HPDE6-E6E7 (cell line): Measurements from ENCODE around the gene LRRC32.
A peak's percentile ranks its signal among the peaks of the same experiment; 100 is the strongest.

Experiments used
- DNase-seq: peaks from one replicate; pipeline ENCODE4 v3.0.0; 2011; ENCODE audit warnings: missing footprints; ENCODE audit errors: extremely low spot score

Gene LRRC32

DNA sequence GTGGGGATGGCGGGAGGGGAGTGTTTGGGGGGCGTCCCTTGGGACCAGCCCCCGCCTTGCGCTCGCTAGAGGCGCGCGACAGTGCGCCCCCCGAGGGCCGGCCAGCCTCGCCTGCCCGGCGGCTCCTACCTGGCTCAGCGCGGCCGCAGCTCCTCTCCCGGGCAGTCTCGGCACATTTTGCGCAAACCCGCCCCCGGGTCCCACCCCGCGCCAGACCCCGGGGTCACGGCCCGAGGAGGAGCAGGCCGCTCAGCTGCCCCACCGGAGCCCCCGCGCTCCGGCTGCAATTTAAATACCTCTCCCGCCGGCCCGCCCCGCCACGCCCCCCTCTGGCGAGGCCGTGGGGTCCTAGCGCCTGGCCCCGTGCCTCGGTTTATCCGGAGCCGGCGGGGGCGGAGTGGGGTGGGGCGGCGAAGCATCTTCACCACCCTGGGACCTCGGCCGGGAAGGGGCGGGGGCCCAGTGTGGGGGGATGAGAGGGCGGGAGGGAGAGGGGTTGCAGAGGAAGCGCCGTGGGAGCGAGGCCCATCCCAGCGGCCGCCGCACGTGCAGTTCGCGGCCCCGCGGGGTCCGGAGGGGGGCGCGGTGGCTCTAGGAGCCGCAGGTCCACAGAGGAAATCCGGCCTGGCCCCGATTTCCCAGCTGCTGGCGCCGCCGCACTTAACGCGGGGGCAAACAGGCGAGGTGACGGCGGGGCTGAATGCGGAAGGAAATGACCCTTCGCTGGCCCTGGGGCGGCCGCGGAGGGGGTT lies at the start of gene LRRC32:
Gene LRRC32, minus strand, starts transcription at position 263 of the 752 bp plus-strand sequence. CDS start 4,793 bp downstream, outside the sequence.
- no peak for DNase-seq

GRCh38 chr11:76719686-76720085 lies 49.1 kb upstream of the LRRC32 start:
- DNase-seq: no peak

DNA sequence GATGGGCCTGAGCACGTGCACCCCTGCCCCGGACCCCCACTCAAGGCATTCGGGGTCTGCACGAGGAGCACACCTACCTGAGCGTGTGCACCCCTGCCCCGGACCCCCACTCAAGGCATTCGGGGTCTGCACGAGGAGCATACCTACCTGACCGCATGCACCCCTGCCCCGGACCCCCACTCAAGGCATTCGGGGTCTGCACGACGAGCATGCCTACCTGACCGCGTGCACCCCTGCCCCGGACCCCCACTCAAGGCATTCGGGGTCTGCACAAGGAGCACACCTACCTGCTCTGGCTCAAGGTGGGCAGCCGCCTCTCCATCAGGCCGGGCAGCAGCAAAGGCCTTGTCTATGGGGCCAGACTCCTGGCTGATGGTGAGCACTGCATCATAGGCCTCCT lies 48.7 kb upstream of the LRRC32 start:
- no peak for DNase-seq

DNA sequence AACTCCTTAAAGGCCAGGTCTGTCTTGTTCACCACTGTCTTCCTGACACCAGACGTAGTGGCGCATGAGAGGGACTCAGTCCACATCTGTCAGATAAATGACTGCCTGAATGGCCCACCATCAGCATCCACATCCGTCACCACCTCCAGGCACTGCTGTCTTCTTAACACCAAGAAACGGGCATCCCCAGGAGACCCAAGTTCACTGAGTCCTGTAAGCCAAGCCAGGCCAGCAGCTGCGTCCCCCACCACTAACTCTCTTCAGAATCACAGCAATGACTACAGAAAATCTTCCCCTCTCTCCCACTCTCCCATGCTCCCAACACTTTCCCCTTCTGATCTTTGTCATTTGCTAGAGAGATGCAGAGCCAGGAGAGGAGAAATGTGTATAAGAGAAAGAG lies 47.3 kb upstream of the LRRC32 start:
- DNase-seq: no peak

DNA sequence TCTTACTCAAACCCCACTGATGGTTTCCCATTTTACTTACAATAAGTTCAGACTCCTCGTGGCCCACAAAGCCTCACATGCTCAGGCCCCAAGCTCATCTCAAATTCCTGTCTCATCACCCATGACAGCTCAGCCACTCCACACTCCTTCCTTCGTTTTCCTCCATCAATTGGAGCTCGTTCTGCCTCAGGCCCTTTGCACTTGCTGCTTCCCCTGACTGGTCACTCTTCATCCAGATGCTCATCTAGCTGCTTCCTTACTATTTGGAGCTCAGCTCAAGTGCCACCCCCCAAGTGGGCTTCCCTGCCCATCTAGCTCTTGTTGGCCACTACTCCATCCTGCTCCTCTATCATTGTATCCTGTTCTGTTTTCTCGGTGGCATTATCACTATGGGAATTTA lies 46.8 kb upstream of the LRRC32 start:
- no peak for DNase-seq

DNA sequence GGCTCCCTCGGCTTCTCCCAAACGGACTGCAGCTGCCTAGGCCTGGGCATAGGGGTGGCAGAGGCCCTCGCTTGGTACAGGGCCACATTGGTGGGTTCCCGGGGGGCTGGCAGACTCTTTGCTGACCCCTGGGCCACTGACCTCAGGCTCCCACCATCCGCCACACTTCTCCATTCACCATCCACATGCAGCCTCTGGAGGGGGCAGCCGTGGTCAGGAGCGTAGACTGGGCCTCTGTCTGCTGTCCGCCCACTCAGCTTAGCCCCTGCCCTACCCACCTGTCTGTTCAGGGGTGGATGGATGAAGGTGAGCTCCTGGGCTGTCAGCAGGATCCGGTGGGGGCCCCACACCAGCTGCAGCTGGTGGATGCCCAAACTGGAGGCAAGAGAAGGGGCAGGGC lies 45.7 kb upstream of the LRRC32 start:
- DNase-seq: no peak

DNA sequence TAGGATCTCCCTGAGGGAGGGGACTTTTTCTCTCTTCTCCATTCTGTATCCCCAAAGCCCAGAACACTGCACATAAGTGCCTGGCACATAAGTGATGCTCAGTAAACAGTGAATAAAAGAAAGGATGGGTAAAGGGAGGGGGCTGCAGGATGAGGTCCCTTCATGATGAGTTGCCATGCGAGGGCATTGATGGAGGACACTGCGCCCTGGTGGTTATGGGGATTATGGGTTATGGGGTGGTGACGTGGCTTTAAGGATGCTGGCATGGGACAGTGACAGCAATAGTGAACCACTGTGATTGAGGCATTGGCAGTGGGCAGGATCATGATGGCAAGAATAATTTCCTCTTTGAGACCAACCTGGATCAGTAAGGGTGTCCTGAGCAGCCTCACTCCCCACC lies 43.9 kb upstream of the LRRC32 start:
- no peak for DNase-seq

GRCh38 chr11:76713499-76713898 lies 43.0 kb upstream of the LRRC32 start:
- no peak for DNase-seq

- no peak for DNase-seq
Observed at GRCh38 chr11:76712125-76712524, 41.6 kb upstream of the LRRC32 start.

- no peak for DNase-seq
Observed at GRCh38 chr11:76709756-76710155, 39.2 kb upstream of the LRRC32 start.

GRCh38 chr11:76708972-76709660 lies 38.6 kb upstream of the LRRC32 start:
- no peak for DNase-seq

GRCh38 chr11:76707293-76707825 lies 36.8 kb upstream of the LRRC32 start:
- no peak for DNase-seq

DNA sequence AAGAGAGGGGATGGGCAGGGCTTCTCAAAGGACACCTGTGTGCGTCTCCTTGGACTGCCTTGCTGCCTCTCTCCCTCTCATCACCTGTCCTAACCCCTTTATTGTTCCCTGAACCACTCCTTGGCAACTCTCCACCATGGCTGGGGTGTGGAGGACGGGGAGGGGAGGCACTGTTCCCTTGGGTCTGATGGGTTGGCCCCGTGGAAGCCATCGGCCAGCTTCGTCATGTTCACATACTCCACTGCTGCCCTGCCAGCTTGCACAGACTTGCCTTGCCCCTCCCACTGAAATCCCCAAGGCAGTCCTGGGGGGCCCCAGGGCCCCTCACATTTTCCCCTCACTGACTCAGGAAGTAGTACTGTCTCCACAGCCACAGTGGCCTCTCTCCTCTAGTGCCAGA lies 36.1 kb upstream of the LRRC32 start:
- DNase-seq: peak; percentile 45

DNA sequence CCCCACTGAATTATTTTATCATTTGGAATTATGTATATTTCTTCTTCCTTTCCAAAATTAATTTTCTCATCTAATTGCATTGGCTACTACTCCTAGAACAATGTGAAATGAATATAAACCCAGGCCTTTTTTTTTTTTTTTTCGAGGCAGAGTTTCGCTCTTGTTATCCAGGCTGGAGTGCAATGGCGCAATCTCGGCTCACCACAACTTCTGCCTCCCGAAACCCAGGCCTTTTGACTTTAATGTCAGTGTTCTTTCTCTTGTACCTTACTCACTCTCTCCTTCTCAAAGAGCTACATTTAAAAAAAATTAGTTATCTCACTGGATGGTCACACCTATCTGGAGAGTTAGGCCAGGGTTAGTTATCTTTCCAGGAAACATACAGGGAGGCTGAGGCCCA lies 35.3 kb upstream of the LRRC32 start:
- no peak for DNase-seq

- no peak for DNase-seq
Observed at GRCh38 chr11:76704171-76704948, 33.8 kb upstream of the LRRC32 start.

- DNase-seq: no peak
Observed at GRCh38 chr11:76703707-76704106, 33.2 kb upstream of the LRRC32 start.

DNA sequence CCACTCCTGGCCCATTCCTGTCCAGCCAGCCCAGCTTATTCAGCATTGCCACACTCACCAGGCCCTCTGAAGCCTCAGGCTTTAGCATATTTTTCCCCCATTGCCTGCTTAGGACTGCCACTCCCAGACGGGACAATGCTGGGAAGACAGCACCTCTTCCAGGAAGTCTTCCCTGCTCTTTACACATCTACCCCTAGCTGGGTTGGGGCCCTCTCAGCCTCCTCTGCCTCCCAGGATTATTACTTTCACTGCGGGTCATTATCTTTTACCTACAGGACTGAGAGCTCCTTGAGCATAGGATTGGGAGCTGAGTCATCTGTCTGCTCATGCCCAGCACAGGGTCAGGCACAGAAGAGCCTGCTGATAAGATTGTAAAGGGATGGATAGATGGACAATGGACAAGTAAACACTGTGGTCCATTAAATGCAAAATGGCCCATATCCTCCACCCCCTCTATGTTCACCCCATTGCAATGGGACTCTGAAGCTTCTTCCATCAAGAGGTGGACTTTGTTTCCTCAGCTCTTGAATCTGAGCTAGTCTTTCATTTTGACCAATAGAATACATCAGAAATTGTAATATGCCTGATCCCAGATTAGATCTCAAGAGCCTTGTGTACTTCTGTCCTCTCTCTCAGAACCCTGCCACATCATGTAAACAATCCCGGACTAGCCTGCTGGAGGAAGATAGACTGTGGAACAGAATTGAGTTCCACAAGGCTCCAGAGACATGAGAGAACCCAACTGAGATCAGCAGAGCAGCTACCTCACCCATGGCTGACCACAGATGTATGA lies 32.0 kb upstream of the LRRC32 start:
- no peak for DNase-seq

- DNase-seq: no peak
Observed at GRCh38 chr11:76701294-76702040, 30.9 kb upstream of the LRRC32 start.

DNA sequence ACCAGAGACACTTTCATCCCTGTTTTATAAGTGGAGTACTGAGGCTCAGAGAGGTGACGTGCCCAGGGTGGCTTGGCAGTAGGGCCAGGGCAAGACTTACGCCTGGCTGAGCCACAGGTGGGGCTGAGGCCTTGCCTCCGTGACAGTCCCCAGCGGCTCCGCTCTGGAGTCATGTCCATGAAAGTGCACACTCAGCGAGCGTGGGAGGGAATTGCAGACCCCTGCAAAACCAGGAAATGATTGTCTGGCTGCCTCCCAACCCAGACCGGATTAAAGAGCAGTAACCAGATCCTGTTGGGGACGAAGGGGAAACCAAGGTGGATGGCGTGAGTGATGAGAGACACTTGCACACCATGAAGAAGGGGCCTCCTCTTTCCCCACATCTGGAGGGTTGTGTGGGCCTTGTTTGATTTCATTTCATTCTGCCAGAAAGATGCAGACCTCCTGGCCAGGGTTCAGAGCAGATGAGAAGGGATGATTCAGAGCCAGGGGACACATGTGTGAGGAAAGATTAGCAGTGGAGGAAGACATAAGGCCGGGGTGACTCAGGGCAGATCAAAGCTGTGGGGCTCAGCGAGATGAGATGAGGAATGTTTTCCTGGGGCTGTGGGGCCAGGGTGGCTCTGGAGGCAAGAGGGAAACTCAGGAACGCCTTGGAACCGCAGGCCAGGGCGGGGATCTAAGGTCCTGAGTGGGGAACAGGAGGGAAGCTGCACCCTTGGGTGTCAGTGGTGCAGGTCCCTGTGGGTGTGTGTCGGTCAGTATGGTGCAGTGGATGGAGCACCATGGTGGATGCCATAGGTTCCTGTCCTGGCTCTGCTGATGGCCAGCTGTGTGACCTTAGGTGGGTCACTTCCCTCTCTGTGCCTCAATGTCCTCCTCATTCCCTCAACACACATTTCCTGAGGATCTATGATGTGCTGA lies 29.9 kb upstream of the LRRC32 start:
- DNase-seq: peak; percentile 64
